LNCaP clone FGC (cell line): ENCODE measurements around the gene CUBN.

Source experiments
- DNase-seq: peaks from one replicate; pipeline ENCODE4 v3.0.0-alpha.2; 2011; ENCODE audit warnings: low read depth
- H3K4me3 ChIP-seq: 2 replicates; pipeline ENCODE4 v1.5.1; 2011; ENCODE audit warnings: mild to moderate bottlenecking, low read depth, low read length, control low read depth
- CTCF ChIP-seq: IDR thresholded peaks from 2 replicates; pipeline ENCODE4 v1.5.1; 2012; ENCODE audit warnings: mild to moderate bottlenecking; ENCODE audit not compliant: control insufficient read depth, insufficient read depth; ENCODE audit errors: extremely low read depth

The CUBN gene

GRCh38 chr10:17129741-17130140, at the start of gene CUBN:
CUBN (minus strand) TSS chr10:17129811; CDS start chr10:17129765, 46 bp downstream.
- no peak for DNase-seq
- no peak within 1 kb of the TSS for H3K4me3 ChIP-seq
- no peak for TF ChIP-seq CTCF

GRCh38 chr10:17179002-17179401, 49.4 kb upstream of the CUBN start:
- H3K4me3 ChIP-seq = no peak overlapping the region
- TF ChIP-seq CTCF = no peak
- no peak for DNase-seq

GRCh38 chr10:17178006-17178405, 48.4 kb upstream of the CUBN start:
- no peak for DNase-seq
- peak; percentile 21; the same call in 1 of the 2 replicates for TF ChIP-seq CTCF
- no peak overlapping the region for H3K4me3 ChIP-seq

- H3K4me3 ChIP-seq = no peak overlapping the region
- no peak for DNase-seq
- no peak for TF ChIP-seq CTCF
Observed at GRCh38 chr10:17177014-17177413, 47.4 kb upstream of the CUBN start.

DNA sequence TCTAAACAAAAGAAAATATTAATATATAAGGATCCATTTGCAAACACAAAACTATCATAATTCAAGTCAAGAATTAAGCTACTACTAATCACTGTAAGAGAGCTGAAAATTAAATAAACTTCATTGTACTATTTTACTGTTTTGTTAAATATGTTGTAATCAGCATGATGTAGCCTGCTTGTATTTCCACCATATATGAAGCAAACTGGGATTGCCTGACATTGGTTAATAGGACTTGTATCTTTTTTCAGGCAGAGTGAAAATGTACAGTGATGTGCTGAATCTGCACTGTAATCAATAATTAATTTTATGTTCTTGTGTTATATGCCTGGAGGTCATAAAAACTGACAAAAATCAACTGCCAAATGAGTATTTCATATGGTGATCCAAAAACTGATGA, 46.5 kb upstream of the CUBN start:
- no peak overlapping the region for H3K4me3 ChIP-seq
- DNase-seq = no peak
- no peak for TF ChIP-seq CTCF

GRCh38 chr10:17175551-17175950, 45.9 kb upstream of the CUBN start:
- no peak for DNase-seq

DNA sequence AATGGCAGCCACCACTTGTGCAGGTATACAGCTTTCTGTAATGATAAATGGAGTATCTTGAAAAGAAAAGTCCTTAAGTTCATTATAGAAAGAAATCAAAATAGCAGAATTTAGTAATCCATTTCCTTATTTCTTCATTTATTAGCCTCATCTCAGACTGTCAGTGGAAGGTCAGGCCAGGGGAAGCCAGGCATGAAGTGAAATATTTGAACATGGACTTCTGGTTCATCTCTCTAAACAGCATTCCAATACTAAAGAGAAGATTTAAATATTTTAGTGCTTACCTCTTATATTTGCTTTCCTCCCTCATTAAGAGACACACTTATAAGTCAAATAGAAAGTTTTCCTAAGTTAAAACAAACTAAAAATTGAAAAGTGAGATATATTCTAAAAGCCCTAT, 45.0 kb upstream of the CUBN start:
- no peak for TF ChIP-seq CTCF
- no peak for DNase-seq
- no peak overlapping the region for H3K4me3 ChIP-seq

More at GRCh38 chr10:17175551-17175950, 45.9 kb upstream of the CUBN start:
- TF ChIP-seq CTCF = no peak
- no peak overlapping the region for H3K4me3 ChIP-seq
